GM12878 (cell line): ENCODE results near the gene RNF126. TPM values are rescaled to one million over a fixed set of nuclear protein-coding genes. Genes with fewer than 3 reads are reported as not detected.
"Not testable (repeated sequence)": the region's sequence is repeated elsewhere in the genome, so short reads cannot be mapped to it uniquely, and the experiment has no call there.

Source experiments
- ATAC-seq: fragments of 200-7000 bp; cut with Tn5 transposase; 3 replicates; pipeline ENCODE4 v1.9.1; 2020; ENCODE audit warnings: mild to moderate bottlenecking, moderate library complexity
- BruUV-seq: library from RNA; stranded (reverse); fragments of 400-500 nt; replicated peaks from 2 replicates; lab custom pipeline; 2021; lab: Mats Ljungman, UMichigan
- CTCF ChIA-PET: fragments of 300-600 bp; sonication (Branson Sonifier 250); formaldehyde crosslinking; extraction: SDS; loops from one replicate; lab custom pipeline; 2021; ENCODE audit warnings: inconsistent platforms; lab: Yijun Ruan, JAX
- POLR2A ChIA-PET: fragments of 350-600 bp; formaldehyde crosslinking; extraction: SDS; loops from one replicate; lab custom pipeline; 2021; ENCODE audit warnings: inconsistent platforms; lab: Charles Lee
- RAD21 ChIA-PET: fragments of 300-600 bp; sonication (Branson Sonifier 250); formaldehyde crosslinking; loops from one replicate; lab custom pipeline; 2023; ENCODE audit warnings: antibody characterized with exemption; ENCODE audit not compliant: unreplicated experiment; lab: Charles Lee
- SMC1A ChIA-PET: fragments of 300-600 bp; sonication (Branson Sonifier 250); formaldehyde crosslinking; loops from one replicate; lab custom pipeline; 2023; ENCODE audit not compliant: unreplicated experiment, uncharacterized antibody; lab: Charles Lee
- DNase-seq: peaks from one replicate; pipeline ENCODE4 v3.0.0-alpha.2; 2011; ENCODE audit warnings: low read depth, low spot score
- FAIRE-seq: peaks from 3 replicates; lab custom pipeline; 2011; peaks lifted over from hg19 to GRCh38; lab: Jason Lieb, UNC
- H2AFZ ChIP-seq: 2 replicates; pipeline ENCODE4 v1.6.0; 2011; ENCODE audit warnings: low read depth, low read length, control low read depth; ENCODE audit not compliant: control insufficient read depth
- H3K27ac ChIP-seq: 2 replicates; pipeline ENCODE4 v1.5.1; 2011; ENCODE audit warnings: control low read depth; ENCODE audit not compliant: control insufficient read depth, insufficient read depth
- H3K27me3 ChIP-seq, 2 experiments: replicated peaks in 1 of 2; 2 replicates each; pipeline versions ENCODE4 v1.6.0 to v1.6.1; 2011; ENCODE audit warnings: low read length in 1 of 2; ENCODE audit not compliant: control insufficient read depth in 2 of 2, insufficient read depth in 2 of 2
- H3K36me3 ChIP-seq, 2 experiments: 2 replicates each; pipeline ENCODE4 v1.5.1; 2011; ENCODE audit warnings: low read length in 1 of 2; ENCODE audit not compliant: control insufficient read depth in 2 of 2, insufficient read depth in 2 of 2
- H3K4me1 ChIP-seq: 2 replicates; pipeline ENCODE4 v1.6.1; 2011; ENCODE audit warnings: mild to moderate bottlenecking, low read length, moderate library complexity, mixed read lengths; ENCODE audit not compliant: control insufficient read depth, insufficient read depth
- H3K4me2 ChIP-seq: 2 replicates; pipeline ENCODE4 v1.6.0; 2011; ENCODE audit warnings: control low read depth; ENCODE audit not compliant: control insufficient read depth, insufficient read depth
- H3K4me3 ChIP-seq: fragments of 200-600 bp; sonication (generic); 2 replicates; pipeline ENCODE4 v1.5.1; 2016
- H3K79me2 ChIP-seq: 2 replicates; pipeline ENCODE4 v1.6.0; 2011; ENCODE audit warnings: low read length; ENCODE audit not compliant: control insufficient read depth, insufficient read depth
- H3K9ac ChIP-seq: 2 replicates; pipeline ENCODE4 v1.8.0; 2011; ENCODE audit warnings: low read length, control low read depth, mixed read lengths; ENCODE audit not compliant: control insufficient read depth, insufficient read depth
- H3K9me3 ChIP-seq: replicated peaks from 3 replicates; pipeline ENCODE4 v1.5.1; 2011; ENCODE audit warnings: mild to moderate bottlenecking, low read length; ENCODE audit not compliant: control insufficient read depth, insufficient read depth
- H4K20me1 ChIP-seq: 2 replicates; pipeline ENCODE4 v1.6.0; 2011; ENCODE audit not compliant: control insufficient read depth, insufficient read depth
- EED ChIP-seq: sonication (generic); IDR thresholded peaks from 2 replicates; pipeline ENCODE4 v1.6.1; 2016; ENCODE audit warnings: antibody characterized with exemption, low read depth
- TARDBP ChIP-seq: IDR thresholded peaks from 2 replicates; pipeline ENCODE4 v1.6.1; 2016; ENCODE audit warnings: borderline replicate concordance
- WGBS: methylation state at CpG from one replicate; pipeline ENCODE4 v1.1.6; 2016; ENCODE audit warnings: low lambda C conversion rate; ENCODE audit not compliant: insufficient replicate concordance, insufficient coverage; ENCODE audit errors: missing lambda C conversion rate; 5-methylcytosine and 5-hydroxymethylcytosine counted together
- in situ Hi-C: fragments of 300-500 bp; cut with MboI; formaldehyde crosslinking; loops from 9 replicates; pipeline ENCODE4 v1.14.3; 2018; ENCODE audit warnings: mixed read lengths
- intact Hi-C: fragments of 100-400 bp; cut with micrococcal nuclease; formaldehyde crosslinking; loops from one replicate; pipeline ENCODE4 v1.14.2; 2022; ENCODE audit not compliant: unreplicated experiment
- polyA plus RNA-seq, 11 experiments: library from polyadenylated mRNA; depleted of rRNA in 4 of 11; unstranded in 6 of 11; stranded (reverse) in 5 of 11; fragments of >200 nt; fragmentation: Nextera tagmentation in 4 of 11; fragmentation: Illumina TruSeq in 1 of 11; extraction: Ambion mirVana in 4 of 11; extraction: Trizol in 1 of 11; gene quantifications; 1 replicate in 1 of 11; 2 replicates in 10 of 11; pipeline versions ENCODE4 v1.2.1 to v1.2.3, GENCODE V29; 2011 to 2016; ENCODE audit warnings: inconsistent platforms in 2 of 11, missing spikeins in 2 of 11, low read depth in 1 of 11
- total RNA-seq, 4 experiments: library from RNA; depleted of rRNA in 3 of 4; stranded (reverse); fragments of >200 nt in 3 of 4; fragmentation: Illumina TruSeq in 1 of 4; extraction: Trizol in 1 of 4; gene quantifications; 2 replicates each; pipeline versions ENCODE4 v1.2.1 to v1.2.3, GENCODE V29; 2013 to 2021

The RNF126 gene
- total and polyA plus RNA-seq, 10 of the 15 experiments (the other 5 are each of a cell fraction or from before 2014, with no cell fraction given), result 0.45 to 100 (median 50.6) TPM

GRCh38 chr19:703329-703650, 40.3 kb upstream of the RNF126 start (continued):
- TF ChIP-seq TARDBP (no peak), EED (no peak)

GRCh38 chr19:702847-703246, 39.8 kb upstream of the RNF126 start:
- SMC1A ChIA-PET, H3K27ac ChIP-seq, POLR2A ChIA-PET, H3K36me3 ChIP-seq, H3K9ac ChIP-seq, H2AFZ ChIP-seq, BruUV-seq, RAD21 ChIA-PET, H3K9me3 ChIP-seq, in situ Hi-C loops, H4K20me1 ChIP-seq, H3K27me3 ChIP-seq, ATAC-seq, H3K4me1 ChIP-seq, H3K4me3 ChIP-seq, DNase-seq, H3K79me2 ChIP-seq, FAIRE-seq, H3K4me2 ChIP-seq: not testable (repeated sequence)
- 44% methylated on average over 5 of the region's 6 CpGs for WGBS
- intact Hi-C loops, result loop anchor here (2.0 kb wide), 1 partner anchor 22 kb away; no protein-coding TSS in a partner anchor
- CTCF ChIA-PET, result interaction anchor here (1.4 to 1.8 kb wide), 2 partner anchors 27 to 31 kb away, joined by 3 to 4 read pairs; no protein-coding TSS in a partner anchor

- POLR2A ChIA-PET, H4K20me1 ChIP-seq, H2AFZ ChIP-seq, H3K36me3 ChIP-seq, H3K27me3 ChIP-seq, H3K9me3 ChIP-seq, H3K4me1 ChIP-seq, ATAC-seq, H3K27ac ChIP-seq, H3K4me3 ChIP-seq, H3K4me2 ChIP-seq, H3K79me2 ChIP-seq, H3K9ac ChIP-seq, FAIRE-seq, intact Hi-C loops, DNase-seq, in situ Hi-C loops, RAD21 ChIA-PET, SMC1A ChIA-PET, CTCF ChIA-PET, BruUV-seq: not testable (repeated sequence)
- WGBS, result 60% methylated on average over 14 of the region's 14 CpGs
Measured at GRCh38 chr19:699885-700284, 36.9 kb upstream of the RNF126 start.

- H2AFZ ChIP-seq, H4K20me1 ChIP-seq, H3K27ac ChIP-seq, in situ Hi-C loops, SMC1A ChIA-PET, H3K9me3 ChIP-seq, H3K9ac ChIP-seq, H3K79me2 ChIP-seq, intact Hi-C loops, FAIRE-seq, BruUV-seq, H3K27me3 ChIP-seq, H3K36me3 ChIP-seq, ATAC-seq, CTCF ChIA-PET, H3K4me1 ChIP-seq, H3K4me3 ChIP-seq, DNase-seq, H3K4me2 ChIP-seq: not testable (repeated sequence)
- POLR2A ChIA-PET, result interaction anchor here (0.6 kb wide), 1 partner anchor 37 kb away, joined by 5 read pairs; no protein-coding TSS in a partner anchor
- RAD21 ChIA-PET, result interaction anchor here (0.6 kb wide), 1 partner anchor 17 kb away, joined by 3 read pairs; no protein-coding TSS in a partner anchor
- 55% methylated on average over 15 of the region's 15 CpGs for WGBS
Measured at GRCh38 chr19:698529-698928, 35.5 kb upstream of the RNF126 start.
